ENCODE results near the gene GLIPR1L1. TPM values are rescaled to one million over a fixed set of nuclear protein-coding genes. Genes with fewer than 3 reads are reported as not detected.

GLIPR1L1 gene
- total and polyA plus RNA-seq, 2 of the 8 experiments (the other 6 are each of a cell fraction or from before 2014, with no cell fraction given), result 1.2 to 1.7 TPM

- TF ChIP-seq CHD7 (IDR thresholded peaks at IDR 0.05; ENCODE audit: insufficient replicate concordance, low read length) (no peak), SP4 (IDR thresholded peaks at IDR 0.05; ENCODE audit: low read length) (no peak), SIRT6 (IDR thresholded peaks at IDR 0.05; ENCODE audit: low read length) (no peak)
These were observed 15.5 kb downstream of the GLIPR1L1 start (continued) for GRCh38 chr12:75349946-75350345.
